Ishikawa (cell line): ENCODE results near the gene RGS7.

Experiments used
- CEBPB ChIP-seq: IDR thresholded peaks from 2 replicates; pipeline ENCODE4 v1.6.1; 2012
- CREB1 ChIP-seq: IDR thresholded peaks from 2 replicates; pipeline ENCODE4 v1.6.1; 2012; ENCODE audit warnings: low read depth
- EGR1 ChIP-seq: IDR thresholded peaks from 2 replicates; pipeline ENCODE4 v1.6.1; 2012
- EP300 ChIP-seq: IDR thresholded peaks from 2 replicates; pipeline ENCODE4 v1.6.1; 2012; ENCODE audit warnings: borderline replicate concordance
- FOXM1 ChIP-seq: IDR thresholded peaks from 2 replicates; pipeline ENCODE4 v1.6.1; 2012; ENCODE audit warnings: low read depth, borderline replicate concordance
- MAX ChIP-seq: IDR thresholded peaks from 2 replicates; pipeline ENCODE4 v1.6.1; 2012
- NFIC ChIP-seq: IDR thresholded peaks from 2 replicates; pipeline ENCODE4 v1.6.1; 2012
- RAD21 ChIP-seq: IDR thresholded peaks from 2 replicates; pipeline ENCODE4 v1.6.1; 2012; ENCODE audit warnings: low read depth
- REST ChIP-seq: IDR thresholded peaks from 2 replicates; pipeline ENCODE4 v1.6.1; 2012; ENCODE audit warnings: low read depth, mild to moderate bottlenecking
- TAF1 ChIP-seq: IDR thresholded peaks from 2 replicates; pipeline ENCODE4 v1.6.1; 2012; ENCODE audit warnings: low read depth, mild to moderate bottlenecking
- TCF12 ChIP-seq: IDR thresholded peaks from 2 replicates; pipeline ENCODE4 v1.6.1; 2012; ENCODE audit warnings: low read depth
- TEAD4 ChIP-seq: IDR thresholded peaks from 2 replicates; pipeline ENCODE4 v1.6.1; 2012
- USF1 ChIP-seq: IDR thresholded peaks from 2 replicates; pipeline ENCODE4 v1.6.1; 2012
- YY1 ChIP-seq: IDR thresholded peaks from 2 replicates; pipeline ENCODE4 v1.6.1; 2012; ENCODE audit warnings: low read depth
- ZBTB7A ChIP-seq: IDR thresholded peaks from 2 replicates; pipeline ENCODE4 v1.6.1; 2012; ENCODE audit warnings: low read depth

Gene RGS7

GRCh38 chr1:240928265-240928664 is 428.7 kb downstream of the RGS7 start:
- no peak for TF ChIP-seq TAF1
- TF ChIP-seq ZBTB7A, result no peak
- TF ChIP-seq MAX, result no peak
- TF ChIP-seq EGR1, result no peak
- no peak for TF ChIP-seq TEAD4
- no peak for TF ChIP-seq YY1
- TF ChIP-seq RAD21, result no peak
- TF ChIP-seq TCF12, result no peak
- no peak for TF ChIP-seq FOXM1
- TF ChIP-seq NFIC, result no peak
- TF ChIP-seq EP300, result no peak
- no peak for TF ChIP-seq USF1
- TF ChIP-seq REST, result no peak
- TF ChIP-seq CREB1, result no peak
- no peak for TF ChIP-seq CEBPB

- TF ChIP-seq USF1 (no peak), REST (no peak), TCF12 (no peak), EGR1 (no peak), YY1 (no peak), TEAD4 (no peak), RAD21 (no peak), NFIC (no peak), FOXM1 (no peak), EP300 (no peak), CREB1 (no peak)
Observed at GRCh38 chr1:240927821-240928220, 429.2 kb downstream of the RGS7 start.

GRCh38 chr1:240925273-240925672 is 431.7 kb downstream of the RGS7 start:
- TF ChIP-seq REST (no peak), YY1 (no peak), USF1 (no peak), CEBPB (no peak)

- TF ChIP-seq TCF12 (no peak), EGR1 (no peak), RAD21 (no peak), USF1 (no peak), REST (no peak), YY1 (no peak), CEBPB (no peak), TAF1 (no peak), MAX (no peak), ZBTB7A (no peak), TEAD4 (no peak), CREB1 (no peak), EP300 (no peak), NFIC (no peak), FOXM1 (no peak)
Observed at GRCh38 chr1:240917976-240918375, 439.0 kb downstream of the RGS7 start.
